Upper lobe of left lung (tissue), 4 donors: ENCODE measurements around the gene SLC4A7.

Experiments
- EP300 ChIP-seq, 4 donors: sonication (generic); formaldehyde crosslinking; IDR thresholded peaks; one replicate each; pipeline ENCODE4 v1.5.1; 2017; ENCODE audit warnings: antibody characterized with exemption in 4 of 4, control low read depth in 2 of 4
- POLR2A ChIP-seq, 4 donors: fragments of 450-650 bp; IDR thresholded peaks; one replicate each; pipeline ENCODE4 v1.5.1; 2016 to 2017; ENCODE audit warnings: antibody characterized with exemption in 4 of 4, mild to moderate bottlenecking in 2 of 4
- POLR2AphosphoS5 ChIP-seq, 2 donors: sonication (generic); formaldehyde crosslinking; IDR thresholded peaks; one replicate each; pipeline ENCODE4 v1.5.1; 2017; ENCODE audit warnings: antibody characterized with exemption in 2 of 2
- TF ChIP-seq, protein P1 (sequence below), 6 experiments: fragments of 450-650 bp in 4 of 6; fragments of 200-600 bp in 2 of 6; sonication (generic) in 2 of 6; IDR thresholded peaks; one replicate each; pipeline ENCODE4 v1.5.1; 2016 to 2019; ENCODE audit warnings: antibody characterized with exemption in 6 of 6

DNA sequence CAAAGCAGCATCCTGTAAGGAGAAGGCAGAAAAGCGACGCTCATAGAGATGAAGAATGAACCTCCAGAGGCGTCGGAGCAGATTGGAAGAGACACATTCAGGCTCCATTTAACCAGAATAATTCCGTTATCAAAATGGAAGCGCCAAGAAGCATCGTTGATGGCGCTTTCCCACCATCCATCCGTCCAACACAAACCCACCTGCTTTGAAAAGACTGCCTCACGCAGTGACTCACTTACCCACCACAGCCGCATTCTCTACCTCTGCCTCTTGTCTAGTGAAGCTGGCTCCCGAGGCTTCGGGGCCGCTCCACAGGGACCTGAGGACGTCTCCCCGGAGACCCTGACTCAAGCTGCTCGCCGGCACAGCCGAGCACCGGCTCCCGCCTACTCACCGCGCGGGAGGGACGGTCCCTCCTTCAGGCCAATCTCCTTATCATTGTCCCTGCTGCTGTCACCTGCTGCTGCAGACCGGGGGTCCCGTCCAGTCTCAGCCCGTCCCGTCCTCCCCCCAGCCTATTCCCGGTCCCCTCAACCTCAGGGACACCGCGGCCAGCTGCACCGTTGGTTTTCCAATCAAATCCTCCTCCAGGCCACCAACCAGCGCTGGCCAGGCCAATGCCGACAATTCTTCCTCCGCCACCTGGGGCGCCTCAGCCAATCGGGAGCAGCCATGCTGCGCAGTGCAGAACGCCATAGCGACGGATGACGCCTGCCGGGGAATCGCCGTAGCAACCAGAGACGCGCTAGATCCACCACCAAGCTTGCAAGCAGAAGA lies 115.2 kb downstream of the SLC4A7 start, which contains the start of gene NEK10:
- TF ChIP-seq, protein P1, sequence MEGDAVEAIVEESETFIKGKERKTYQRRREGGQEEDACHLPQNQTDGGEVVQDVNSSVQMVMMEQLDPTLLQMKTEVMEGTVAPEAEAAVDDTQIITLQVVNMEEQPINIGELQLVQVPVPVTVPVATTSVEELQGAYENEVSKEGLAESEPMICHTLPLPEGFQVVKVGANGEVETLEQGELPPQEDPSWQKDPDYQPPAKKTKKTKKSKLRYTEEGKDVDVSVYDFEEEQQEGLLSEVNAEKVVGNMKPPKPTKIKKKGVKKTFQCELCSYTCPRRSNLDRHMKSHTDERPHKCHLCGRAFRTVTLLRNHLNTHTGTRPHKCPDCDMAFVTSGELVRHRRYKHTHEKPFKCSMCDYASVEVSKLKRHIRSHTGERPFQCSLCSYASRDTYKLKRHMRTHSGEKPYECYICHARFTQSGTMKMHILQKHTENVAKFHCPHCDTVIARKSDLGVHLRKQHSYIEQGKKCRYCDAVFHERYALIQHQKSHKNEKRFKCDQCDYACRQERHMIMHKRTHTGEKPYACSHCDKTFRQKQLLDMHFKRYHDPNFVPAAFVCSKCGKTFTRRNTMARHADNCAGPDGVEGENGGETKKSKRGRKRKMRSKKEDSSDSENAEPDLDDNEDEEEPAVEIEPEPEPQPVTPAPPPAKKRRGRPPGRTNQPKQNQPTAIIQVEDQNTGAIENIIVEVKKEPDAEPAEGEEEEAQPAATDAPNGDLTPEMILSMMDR (IDR thresholded peaks at IDR 0.05): peak in 1 of 6 experiments; percentile 19
- TF ChIP-seq POLR2AphosphoS5 (IDR thresholded peaks at IDR 0.05): peak; percentile 6 to 41
- TF ChIP-seq EP300 (IDR thresholded peaks at IDR 0.05): no peak
- peak in 1 of 4 donors; percentile 11 for TF ChIP-seq POLR2A (IDR thresholded peaks at IDR 0.05)
